Right forelimb (tissue), 1 donor: ENCODE data around the gene SLC25A25.
"Not testable (repeated sequence)": the region's sequence is repeated elsewhere in the genome, so short reads cannot be mapped to it uniquely, and the experiment has no call there.

ENCODE experiments used
- DNase-seq: peaks from one replicate; pipeline ENCODE4 v3.0.0-alpha.2; 2018

Gene SLC25A25

DNA sequence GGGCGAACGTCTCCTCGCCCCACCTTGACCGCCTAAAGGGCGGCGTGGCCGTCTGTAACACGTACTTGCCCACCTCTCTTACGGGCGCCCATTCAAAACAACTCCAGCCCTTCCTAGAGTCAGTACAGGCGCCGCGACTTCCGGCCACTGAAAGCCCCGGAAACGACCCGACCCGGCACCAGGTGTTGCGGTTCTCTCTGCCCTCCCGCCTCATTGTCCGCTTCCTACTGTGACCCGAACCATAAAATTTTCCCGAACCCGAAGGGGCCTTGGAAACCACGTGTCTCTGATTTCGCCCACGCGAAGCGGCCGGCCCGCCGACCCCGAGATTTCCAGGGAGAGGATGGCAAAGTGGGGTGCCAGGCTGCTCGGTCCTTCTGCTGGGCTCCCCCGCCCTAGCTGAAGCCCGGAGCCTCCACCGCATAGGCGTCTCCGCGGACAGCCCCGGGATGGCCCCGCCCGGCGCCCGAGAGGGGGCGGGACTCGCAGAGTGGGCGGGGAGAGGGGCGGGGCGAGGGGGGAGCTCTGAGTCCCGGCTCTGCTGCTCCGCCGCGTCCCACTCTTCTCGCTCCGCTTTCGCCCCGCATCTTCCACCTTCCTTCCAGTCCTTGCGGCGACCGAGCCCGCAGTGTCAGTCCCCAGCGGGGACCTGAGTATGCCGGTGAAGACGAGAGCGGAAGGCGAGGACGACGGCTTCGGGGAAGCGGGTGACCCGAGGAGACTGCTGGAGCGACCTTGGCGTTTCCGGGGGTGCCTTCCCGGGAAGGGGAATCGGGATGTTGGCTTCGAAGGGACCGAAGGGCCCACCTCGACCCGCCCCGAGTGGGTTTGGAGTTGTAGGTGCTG is 60.2 kb downstream of the SLC25A25 start:
- DNase-seq: peak; percentile 93

DNA sequence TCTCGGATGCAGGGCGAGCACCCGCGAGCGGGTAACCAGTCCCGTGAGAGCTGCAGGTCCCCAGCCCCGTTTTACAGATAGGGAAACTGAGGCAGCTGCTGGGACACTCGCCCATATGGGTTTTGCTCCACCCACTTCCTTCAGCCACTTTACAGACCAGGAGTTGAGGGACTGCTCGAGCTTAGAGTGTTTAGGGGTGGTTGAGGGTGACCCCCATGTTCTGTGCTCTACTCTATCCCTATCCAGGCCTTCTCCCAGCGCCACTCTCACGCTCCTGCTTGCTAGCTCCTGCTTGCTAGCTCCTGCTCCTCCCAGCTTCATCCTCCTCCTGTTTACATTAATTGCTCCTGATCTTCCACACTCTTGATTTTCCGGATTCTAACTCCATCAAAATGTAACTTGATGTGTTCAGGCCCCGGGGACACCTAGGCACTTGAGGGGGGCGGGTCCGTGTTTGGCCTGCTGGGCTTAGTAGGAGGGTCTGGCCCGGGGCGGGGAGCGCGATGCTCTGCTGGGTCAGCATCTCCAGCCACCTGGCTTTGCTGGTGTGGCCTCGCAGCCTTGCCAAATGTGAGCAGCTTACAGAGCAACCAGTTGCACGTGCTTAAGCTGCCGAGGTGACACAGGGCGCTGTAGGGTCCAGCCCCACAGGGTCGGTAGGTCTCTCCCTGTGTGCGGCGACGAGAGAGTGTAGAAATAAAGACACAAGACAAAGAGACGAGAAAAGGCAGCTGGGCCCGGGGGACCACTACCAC is 61.0 kb downstream of the SLC25A25 start:
- no peak for DNase-seq

DNA sequence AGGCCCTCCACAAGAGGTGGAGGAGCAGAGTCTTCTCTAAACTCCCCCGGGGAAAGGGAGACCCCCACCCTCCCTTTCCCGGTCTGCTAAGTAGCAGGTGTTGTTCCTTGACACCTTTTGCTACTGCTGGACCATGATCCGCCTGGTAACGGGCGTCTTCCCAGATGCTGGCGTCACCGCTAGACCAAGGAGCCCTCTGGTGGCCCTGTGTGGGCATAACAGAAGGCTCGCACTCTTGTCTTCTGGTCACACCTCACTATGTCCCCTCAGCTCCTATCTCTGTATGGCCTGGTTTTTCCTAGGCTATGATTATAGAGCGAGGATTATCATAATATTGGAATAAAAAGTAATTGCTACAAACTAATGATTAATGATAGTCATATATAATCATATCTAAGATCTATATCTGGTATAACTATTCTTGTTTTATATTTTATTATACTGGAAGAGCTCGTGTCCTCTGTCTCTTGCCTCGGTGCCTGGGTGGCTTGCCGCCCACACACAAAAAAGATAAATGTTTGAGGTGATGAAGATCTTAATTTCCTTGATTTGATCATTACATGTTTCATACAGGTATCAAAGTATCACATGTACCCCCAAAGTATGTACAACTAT is 62.1 kb downstream of the SLC25A25 start:
- DNase-seq: not testable (repeated sequence)

DNA sequence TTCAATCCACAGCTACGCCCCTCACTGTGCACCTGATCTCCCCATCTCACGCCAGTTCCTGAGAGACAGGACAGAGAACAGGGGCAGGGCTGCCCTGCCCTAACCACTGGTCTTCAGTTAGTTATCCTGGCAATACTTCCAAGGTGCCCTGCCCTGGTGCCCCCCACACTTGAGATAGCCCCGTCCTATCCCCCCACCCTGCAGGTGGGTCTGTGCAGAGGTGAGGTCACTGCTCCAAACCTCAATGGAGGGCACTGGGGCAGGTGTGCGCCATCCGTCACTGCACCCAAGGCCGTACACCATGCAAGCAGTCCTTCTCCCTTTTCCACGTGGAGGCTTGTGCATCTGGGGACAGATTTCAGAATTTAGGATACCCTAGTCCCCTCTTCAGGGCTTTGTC is 62.6 kb downstream of the SLC25A25 start:
- DNase-seq: not testable (repeated sequence)

DNA sequence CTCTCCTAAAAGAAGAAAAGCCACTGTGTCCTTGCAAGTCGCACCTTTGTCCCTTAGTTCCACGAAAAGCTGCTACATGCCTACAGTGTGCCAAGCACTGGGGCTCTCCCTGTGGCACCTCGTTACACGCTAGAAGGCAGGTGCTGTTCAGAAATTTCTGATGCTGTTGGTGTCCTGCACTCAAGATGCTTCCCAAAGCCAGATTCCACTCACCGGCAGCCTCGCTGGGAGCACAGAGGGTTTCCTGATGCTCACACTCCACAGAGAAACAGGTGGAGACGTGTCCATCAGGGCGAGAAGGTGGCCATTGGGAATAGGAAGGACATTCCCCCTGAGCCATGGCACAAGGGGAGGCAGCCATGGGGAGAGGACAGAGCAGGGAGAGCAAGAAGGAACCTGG is 63.3 kb downstream of the SLC25A25 start:
- not testable (repeated sequence) for DNase-seq

DNA sequence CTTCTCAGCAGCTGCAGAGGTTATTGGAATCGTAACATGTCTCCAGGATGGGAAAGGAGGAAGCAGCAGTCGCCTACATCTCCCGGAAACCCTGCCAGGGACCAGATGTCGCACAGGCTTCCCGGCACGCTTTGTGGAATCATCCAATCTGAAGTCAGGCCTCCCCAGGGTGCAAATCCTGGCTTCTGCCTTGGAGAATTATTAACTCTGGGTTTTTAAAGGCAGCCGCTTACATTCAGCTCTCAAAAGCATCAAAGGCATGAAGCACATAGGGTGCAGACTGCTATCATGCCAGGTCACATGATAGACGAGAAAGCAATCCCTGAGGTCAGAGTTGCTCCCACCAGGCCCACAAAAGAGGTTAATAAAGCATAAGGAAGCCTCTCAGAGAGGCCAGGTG is 64.1 kb downstream of the SLC25A25 start:
- DNase-seq: peak; percentile 75

DNA sequence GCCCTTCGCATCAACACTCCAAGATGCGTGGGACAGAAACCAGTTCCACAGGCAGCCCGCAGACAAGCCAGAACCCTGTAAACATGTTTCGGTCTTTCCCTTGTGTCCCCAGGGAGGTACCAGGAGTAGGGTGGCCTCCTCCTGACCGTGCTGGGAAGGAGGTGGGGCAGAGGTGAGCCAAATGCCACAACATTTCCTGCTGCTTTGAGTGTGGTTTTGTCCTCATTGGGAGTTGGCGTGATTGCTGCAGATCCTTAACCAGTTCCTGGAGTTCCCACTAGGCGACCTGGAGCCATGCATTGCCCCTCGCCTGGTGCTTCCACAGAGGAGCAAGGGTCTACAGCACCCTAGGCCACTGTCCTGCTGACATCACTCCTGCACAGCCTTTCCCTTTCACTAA is 67.5 kb downstream of the SLC25A25 start:
- not testable (repeated sequence) for DNase-seq

DNA sequence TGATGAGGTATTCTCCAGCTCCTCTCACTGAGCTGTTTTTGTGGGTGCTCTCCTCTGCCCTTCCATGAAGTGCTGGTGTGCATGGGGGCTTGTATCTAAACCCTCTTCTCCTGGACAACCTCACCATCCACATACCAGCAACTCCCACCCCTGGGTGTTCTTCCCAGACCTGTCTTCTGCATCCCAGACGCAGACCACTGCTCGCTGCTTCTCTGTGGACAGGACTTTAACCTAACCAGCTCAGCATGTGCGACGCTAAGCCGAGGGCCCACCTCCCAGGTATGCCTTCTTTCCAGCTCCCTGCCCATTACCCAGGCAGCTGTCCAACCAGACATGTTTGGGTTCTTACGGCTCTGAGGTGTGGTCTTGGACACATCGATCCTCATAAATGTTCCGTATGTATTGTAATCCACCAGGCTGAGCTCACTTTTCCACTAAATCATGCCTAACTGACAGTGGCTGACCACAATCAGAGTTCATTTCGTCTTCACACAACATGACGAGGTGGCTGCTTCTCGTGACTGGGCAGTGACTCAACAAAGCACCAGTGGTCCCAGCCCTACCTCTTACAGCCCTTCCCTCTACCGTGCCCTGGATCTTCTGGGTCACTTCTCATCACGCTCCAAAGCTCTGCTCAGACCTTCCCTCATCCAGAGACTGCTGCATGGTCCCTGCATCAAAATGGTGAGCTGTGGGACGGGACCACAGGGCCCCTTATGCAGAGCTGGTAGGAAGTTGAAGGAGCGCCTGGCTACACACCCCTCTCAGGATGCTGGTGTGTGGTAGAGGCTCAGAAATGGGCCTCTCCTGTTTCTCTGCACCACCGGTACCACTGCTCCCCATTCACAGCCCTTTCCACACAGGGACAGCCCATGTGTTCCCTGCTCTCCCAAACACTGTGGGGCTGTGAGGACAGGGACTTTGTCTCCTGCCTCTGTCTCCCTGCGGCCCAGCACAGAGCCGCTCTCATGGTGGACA is 69.1 kb downstream of the SLC25A25 start:
- DNase-seq: no peak

DNA sequence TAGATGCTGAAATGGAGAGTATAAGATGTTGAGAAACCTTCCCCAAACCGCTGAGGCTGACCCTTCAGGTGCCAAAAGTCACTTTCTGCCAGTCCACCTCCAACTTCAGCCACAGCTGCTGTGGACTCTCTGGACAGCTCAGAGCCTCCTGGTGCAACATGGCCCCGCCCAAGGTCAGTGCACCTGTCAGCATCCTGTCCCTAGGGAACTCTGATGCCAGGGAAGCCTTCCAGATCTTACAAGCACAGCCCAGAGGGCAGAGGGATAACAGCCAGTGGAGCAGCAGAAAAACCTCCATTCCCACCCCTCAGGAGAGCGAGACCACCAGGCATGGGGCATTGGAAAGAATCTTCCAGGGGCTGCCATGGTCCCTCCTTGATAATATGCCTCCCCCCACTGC is 70.0 kb downstream of the SLC25A25 start:
- DNase-seq: no peak

DNA sequence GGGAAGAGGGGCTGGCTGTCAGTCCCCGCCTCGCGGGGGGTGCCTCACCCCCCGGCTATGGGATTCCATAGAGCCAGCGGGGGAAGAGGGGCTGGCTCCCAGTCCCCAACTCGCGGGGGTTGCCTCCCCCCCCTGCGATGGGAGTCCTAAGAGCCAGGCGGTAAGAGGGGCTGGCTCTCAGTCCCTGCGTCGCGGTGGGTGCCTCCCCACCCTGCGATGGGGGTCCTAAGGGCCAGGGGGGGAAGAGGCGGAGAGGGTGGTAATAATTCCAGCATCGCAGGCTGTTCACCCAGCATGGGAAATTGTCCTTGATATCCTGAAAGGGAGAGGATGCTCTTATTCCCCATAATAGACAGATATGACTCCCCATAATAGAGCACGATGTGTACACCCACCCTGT is 71.6 kb downstream of the SLC25A25 start:
- DNase-seq: no peak

DNA sequence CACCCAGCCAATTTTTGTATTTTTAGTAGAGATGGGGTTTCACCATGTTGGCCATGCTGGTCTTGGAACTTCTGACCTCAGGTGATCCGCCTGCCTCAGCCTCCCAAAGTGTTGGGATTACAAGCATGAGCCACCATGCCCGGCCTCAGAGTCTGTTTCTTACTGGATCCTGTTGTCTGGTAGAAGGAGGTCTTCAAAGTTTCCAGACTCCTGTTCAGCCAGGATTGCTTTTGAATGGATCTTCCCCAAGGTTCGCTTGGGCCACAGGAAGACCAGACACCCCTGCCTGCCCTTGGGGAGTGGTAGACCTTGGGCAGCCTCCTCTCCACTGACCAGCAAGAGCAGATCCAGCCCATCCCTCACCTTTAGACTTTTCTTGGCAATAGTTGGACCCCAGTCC is 73.6 kb downstream of the SLC25A25 start:
- DNase-seq: no peak

DNA sequence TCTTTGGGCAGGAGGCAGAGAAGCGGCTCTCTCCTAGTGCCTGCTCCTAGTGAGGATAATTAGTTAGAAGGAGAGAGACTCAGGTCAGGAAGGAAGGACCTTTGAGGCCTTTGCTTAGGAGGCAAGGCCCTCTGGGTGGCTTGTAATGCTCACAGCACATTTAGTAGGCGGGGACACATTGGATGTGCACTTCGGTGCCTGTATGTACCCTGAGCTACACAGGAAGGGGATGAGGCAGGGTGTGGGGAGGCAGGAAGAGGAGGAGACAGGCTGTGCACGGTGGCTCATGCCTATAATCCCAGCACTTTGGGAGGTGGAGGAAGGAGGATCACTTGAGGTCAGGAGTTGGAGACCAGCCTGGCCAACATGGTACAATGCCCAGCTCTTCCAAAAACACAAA is 74.0 kb downstream of the SLC25A25 start:
- no peak for DNase-seq

DNA sequence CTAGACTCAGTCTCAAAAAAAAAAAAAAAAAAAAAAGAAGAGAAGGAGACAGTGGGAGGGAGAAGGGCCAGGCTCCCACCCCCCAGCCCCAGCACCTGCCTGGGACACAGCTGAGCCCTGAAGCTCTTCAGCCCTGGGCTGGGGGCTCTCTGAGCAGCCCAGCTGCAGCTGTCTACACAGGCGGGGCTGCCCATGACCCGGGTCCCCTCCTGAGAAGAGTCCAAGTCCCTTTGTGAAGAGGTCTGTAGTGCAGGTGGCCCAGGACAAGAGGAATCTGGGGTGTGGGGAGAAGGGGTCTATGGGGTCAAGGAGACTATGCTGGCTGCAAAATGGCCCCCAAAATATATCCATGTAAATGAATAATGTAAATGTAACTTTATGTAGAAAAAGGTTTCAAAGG is 74.6 kb downstream of the SLC25A25 start:
- DNase-seq: no peak

DNA sequence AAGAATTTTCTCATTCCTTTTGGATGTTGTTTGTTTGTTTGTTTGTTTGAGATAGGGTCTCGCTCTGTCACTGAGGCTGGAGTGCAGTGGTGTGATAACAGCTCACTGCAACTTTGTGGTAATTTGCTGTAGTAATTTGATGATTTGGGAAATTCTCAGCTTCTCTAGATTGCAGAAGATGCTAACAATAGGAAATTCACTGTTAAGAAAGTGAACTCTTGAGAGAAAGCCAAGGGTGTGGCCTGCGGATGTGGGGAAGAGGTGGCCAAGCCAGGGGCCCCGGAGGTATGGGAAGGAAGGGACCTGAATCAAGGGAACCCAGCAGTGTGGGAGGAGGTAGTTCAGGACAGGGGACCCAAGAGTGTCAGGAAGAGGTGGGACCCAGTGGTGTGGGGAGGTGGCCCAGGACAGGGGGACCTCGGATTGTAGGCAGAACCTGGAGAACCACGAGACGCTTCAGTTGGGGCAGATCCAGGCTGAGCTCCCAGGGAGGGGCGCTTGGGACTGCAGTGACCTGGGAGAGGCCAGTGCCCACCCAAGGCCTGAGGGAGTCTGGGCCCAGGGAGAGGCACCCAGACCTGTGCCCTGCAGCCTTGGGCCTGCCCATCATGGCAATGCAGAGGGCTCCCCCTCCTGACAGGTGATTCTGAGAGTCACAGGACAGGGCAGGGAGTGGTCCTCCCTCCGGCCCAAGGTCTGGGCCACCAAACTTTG is 75.7 kb downstream of the SLC25A25 start:
- DNase-seq: no peak

DNA sequence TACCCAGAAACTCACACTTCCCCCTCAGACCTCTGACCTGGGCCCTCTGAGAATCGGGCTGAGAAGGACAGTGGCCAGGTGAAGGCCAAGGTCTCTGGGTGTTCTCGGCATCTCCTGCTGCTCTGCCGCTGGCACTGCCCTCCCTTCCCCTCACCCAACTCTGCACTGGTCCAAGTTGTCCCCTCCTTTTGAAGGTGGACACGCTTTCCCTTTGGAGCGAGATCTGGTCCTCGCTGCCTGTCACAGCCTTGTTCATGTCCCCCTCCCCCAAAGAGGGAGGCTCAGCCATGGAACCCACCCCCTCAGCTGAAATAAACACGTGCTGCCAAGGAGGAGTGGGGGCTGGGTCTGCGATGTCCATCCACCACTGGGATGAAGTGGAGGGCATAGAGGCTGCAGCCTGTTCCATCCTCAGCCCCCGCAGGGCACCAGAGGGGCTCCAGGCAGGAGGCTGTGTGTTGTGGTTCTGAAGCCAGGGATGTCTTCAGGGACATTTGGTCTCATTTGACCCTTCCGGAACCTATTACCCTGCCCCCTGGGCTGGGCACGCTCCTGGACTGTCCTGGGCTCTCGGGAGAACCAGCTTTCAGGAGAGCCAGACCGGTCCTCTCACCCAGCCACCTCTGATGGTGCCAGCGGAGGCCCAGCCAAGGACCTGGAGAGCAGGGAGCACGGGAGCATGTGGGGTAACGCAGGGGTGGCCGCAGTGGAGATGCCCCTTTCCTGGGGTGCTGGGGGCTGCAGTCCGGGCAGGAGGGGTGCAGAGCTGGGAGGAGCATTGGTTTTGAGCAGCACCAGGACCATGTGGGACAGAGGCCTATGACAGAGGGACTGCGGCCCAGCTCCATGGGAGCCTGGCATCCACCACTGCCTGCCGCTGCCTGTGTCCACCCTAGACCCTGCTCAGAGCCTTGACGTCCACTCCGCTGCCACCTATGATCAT is 76.5 kb downstream of the SLC25A25 start:
- no peak for DNase-seq

DNA sequence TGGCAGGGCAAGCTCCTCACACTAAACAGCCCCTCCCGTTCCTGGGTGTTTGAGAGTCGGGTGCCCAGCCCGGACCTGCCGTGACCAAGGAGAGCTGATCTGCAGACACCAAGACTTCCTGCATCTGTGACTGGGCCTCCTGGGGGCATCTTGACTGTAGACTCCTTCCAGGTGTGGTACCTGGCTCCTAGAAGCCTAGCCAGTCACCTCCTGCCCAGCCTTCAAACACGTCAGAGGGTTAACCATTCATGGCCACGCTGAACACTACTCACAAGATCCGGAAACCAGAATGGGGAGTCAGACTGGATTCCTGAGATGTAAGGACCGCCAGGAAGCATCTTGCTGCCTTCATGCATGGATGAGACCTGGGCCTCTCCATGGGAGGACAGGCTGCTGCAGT is 77.5 kb downstream of the SLC25A25 start:
- no peak for DNase-seq

DNA sequence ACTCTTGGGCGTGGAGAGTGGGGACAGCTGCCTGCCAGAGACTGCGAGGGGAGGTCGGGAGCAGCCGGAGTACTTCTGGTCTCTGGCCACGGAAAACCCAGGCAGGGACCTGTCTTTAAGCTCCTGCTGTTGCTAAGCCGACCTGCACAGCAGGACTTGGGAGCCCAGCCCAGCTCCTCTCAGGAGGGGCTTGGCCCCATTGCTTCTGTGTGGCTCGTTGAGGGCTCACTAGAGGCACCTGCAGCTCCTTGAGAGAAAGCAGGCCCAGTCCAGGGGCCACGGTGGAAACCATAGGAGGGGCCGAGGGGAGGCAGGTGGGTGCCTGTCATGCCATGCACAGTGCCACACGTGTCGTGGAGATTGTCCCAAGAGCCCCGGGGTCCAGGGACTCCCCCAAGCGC is 77.9 kb downstream of the SLC25A25 start:
- DNase-seq: no peak

DNA sequence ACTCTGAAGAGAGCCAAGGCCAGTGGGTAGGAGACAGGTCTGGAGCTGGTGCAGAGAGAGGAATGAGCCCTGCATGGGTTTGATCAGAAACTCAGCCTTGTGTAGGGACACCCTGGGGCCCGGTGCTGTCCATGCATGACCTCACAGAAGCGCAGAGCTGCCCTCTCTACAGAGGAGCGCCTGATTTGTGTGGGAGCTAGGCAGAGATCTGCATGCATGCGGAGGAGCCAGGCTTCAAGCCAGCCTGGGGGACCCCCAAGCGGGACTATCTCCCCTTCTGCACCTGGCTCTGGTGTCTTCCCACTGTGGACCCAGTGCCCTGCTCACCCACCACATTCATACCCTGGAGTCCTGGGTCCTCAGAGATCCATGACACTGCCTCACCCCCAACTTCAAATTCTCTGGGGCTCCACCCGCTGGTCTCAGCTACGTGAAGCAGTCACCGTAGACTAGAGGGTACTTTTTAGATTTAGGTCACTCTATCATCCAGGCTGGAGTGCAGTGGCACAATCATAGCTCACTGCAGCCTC is 78.6 kb downstream of the SLC25A25 start:
- DNase-seq: no peak

DNA sequence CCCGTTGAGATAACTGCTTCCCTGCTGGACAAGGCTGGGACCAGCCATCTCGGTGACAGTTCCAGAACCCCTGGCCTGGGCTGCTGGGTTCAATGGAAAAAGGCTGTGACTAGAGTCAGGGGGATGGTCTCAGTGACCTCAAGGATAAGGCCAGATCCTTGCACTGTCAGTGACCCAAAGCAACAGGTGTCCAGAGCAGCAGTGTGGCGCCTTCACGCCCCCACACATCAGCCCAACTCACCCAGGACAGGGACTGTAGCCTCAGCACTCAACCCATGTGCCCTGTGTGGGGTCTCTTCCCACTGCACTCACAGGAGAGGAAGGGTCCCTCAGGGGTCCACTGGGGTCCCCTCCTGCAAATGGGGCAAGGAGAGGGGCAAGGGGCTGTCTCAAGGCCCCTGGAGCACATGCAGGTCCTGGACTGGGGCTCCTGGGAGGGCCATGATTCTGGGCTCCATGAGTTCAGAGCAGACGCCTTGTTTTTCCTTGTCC is 80.5 kb downstream of the SLC25A25 start:
- DNase-seq: no peak

DNA sequence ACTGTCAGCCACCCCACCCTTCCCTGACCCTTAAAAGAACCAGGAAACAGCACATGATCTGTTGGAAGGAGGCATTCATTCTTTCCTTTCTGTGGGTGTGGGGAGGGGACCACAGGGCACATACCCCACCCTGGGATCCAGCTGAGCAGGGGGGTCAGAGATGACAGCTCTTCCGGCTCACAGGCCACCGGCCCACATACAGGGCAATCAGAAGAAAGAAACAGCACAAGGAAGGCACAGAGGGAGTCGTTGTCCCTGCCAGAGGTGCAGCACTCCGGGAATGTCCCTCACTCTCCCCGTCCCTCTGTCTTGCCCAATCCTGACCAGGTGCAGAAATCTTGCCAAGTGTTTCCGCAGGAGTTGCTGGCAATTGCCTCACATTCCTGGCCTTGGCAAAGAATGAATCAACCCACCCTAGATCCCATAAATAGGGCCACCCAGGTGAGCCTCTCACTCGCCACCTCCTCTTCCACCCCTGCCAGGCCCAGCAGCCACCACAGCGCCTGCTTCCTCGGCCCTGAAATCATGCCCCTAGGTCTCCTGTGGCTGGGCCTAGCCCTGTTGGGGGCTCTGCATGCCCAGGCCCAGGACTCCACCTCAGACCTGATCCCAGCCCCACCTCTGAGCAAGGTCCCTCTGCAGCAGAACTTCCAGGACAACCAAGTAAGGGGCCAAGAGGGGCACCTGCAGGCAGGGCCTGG is 81.1 kb downstream of the SLC25A25 start, which contains the start of gene LCN2:
Gene LCN2, plus strand, starts transcription at position 453 of the 701 bp plus-strand sequence. Its CDS starts 73 bp downstream, at position 526.
- no peak for DNase-seq
